ENCODE measurements around the gene SHANK3.
"Not testable (repeated sequence)": the region's sequence is repeated elsewhere in the genome, so short reads cannot be mapped to it uniquely, and the experiment has no call there.

The SHANK3 gene

GRCh38 chr22:50654664-50655063, 18.0 kb upstream of the SHANK3 start:
- not testable (repeated sequence) for DNase-seq (ENCODE audit: low read depth)

- no peak for DNase-seq (ENCODE audit: low read depth)
Measured at GRCh38 chr22:50656122-50657070, 16.2 kb upstream of the SHANK3 start.

- DNase-seq (ENCODE audit: low read depth) = no peak
Measured at GRCh38 chr22:50657925-50658324, 14.7 kb upstream of the SHANK3 start.

GRCh38 chr22:50659711-50660110, 12.9 kb upstream of the SHANK3 start:
- not testable (repeated sequence) for DNase-seq (ENCODE audit: low read depth)

- no peak for DNase-seq (ENCODE audit: low read depth)
Measured at GRCh38 chr22:50660306-50660705, 12.3 kb upstream of the SHANK3 start.

- DNase-seq (ENCODE audit: low read depth) = no peak
Measured at GRCh38 chr22:50665212-50665611, 7.4 kb upstream of the SHANK3 start.

- DNase-seq (ENCODE audit: low read depth) = no peak
Measured at GRCh38 chr22:50665738-50666137, 6.9 kb upstream of the SHANK3 start.

GRCh38 chr22:50670513-50670912, 2.1 kb upstream of the SHANK3 start:
- no peak for DNase-seq (ENCODE audit: low read depth)

GRCh38 chr22:50670914-50671538, 1.6 kb upstream of the SHANK3 start:
- no peak for DNase-seq (ENCODE audit: low read depth)

- DNase-seq (ENCODE audit: low read depth) = no peak
Measured at GRCh38 chr22:50671641-50672040, 982 bp upstream of the SHANK3 start.

GRCh38 chr22:50672041-50672440, 582 bp upstream of the SHANK3 start:
- DNase-seq (ENCODE audit: low read depth) = no peak

- DNase-seq (ENCODE audit: low read depth) = no peak
Measured at GRCh38 chr22:50673231-50674129, 857 bp downstream of the SHANK3 start.

GRCh38 chr22:50674130-50674500, 1.5 kb downstream of the SHANK3 start:
- no peak for DNase-seq (ENCODE audit: low read depth)

- DNase-seq (ENCODE audit: low read depth) = no peak
Measured at GRCh38 chr22:50674606-50675552, 2.3 kb downstream of the SHANK3 start.

- DNase-seq (ENCODE audit: low read depth) = no peak
Measured at GRCh38 chr22:50675553-50676179, 3.0 kb downstream of the SHANK3 start.

GRCh38 chr22:50676180-50676636, 3.6 kb downstream of the SHANK3 start:
- no peak for DNase-seq (ENCODE audit: low read depth)

- no peak for DNase-seq (ENCODE audit: low read depth)
Measured at GRCh38 chr22:50676661-50677492, 4.3 kb downstream of the SHANK3 start.

GRCh38 chr22:50677493-50678217, 5.0 kb downstream of the SHANK3 start:
- no peak for DNase-seq (ENCODE audit: low read depth)

GRCh38 chr22:50678218-50678650, 5.6 kb downstream of the SHANK3 start:
- DNase-seq (ENCODE audit: low read depth) = no peak

All from stimulated activated CD8-positive, alpha-beta memory T cell treated with anti-CD3 and anti-CD28 coated beads, Interleukin-15, amount 100 ng/mL, for 1 hour (primary cell).